ENCODE measurements around the gene RXFP3.
"Not testable (repeated sequence)": the region's sequence is repeated elsewhere in the genome, so short reads cannot be mapped to it uniquely, and the experiment has no call there.

RXFP3 gene

GRCh38 chr5:33934176-33934575, 2.0 kb upstream of the RXFP3 start:
- DNase-seq (ENCODE audit: low read depth in 2 of 2): no peak

DNA sequence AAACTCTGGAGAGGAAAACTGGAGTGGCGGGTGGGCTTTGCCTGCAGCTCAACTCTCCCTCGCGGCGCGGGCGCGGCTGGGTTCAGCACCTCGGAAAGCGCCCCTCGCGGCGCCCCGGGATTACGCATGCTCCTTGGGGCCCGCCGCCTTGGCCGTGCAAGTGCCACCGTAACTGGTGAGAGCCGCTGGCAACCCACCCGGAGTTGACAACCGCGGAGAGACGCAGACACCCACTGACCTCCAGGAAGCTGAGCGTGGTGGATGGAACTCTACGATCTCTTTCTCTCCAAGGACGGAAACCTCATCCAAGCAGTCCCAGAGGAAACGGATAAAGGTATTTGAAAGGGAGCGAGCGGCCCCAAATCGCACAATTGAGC, 194 bp upstream of the RXFP3 start:
- DNase-seq (ENCODE audit: low read depth in 2 of 2): peak in 1 of 2 donors; percentile 2

DNA sequence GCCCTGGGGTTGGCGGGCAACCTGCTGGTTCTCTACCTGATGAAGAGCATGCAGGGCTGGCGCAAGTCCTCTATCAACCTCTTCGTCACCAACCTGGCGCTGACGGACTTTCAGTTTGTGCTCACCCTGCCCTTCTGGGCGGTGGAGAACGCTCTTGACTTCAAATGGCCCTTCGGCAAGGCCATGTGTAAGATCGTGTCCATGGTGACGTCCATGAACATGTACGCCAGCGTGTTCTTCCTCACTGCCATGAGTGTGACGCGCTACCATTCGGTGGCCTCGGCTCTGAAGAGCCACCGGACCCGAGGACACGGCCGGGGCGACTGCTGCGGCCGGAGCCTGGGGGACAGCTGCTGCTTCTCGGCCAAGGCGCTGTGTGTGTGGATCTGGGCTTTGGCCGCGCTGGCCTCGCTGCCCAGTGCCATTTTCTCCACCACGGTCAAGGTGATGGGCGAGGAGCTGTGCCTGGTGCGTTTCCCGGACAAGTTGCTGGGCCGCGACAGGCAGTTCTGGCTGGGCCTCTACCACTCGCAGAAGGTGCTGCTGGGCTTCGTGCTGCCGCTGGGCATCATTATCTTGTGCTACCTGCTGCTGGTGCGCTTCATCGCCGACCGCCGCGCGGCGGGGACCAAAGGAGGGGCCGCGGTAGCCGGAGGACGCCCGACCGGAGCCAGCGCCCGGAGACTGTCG, 976 bp downstream of the RXFP3 start:
- DNase-seq (ENCODE audit: low read depth in 2 of 2): no peak

GRCh38 chr5:33937707-33938506, 1.7 kb downstream of the RXFP3 start:
- no peak for DNase-seq (ENCODE audit: low read depth in 2 of 2)

DNA sequence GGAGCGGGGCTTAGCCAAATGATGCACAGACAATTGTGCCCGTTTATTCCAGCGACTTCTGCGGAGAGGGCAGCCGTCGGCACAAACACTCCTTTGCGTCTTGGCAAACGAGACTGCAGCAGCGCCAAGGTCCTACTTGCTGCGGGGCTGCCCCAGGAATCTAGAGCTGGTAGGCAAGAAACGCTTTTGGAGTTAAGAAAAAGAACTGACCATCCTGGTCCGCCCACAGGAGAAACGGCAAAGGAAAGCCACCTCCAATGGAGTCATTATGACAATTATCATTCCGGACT, 2.3 kb downstream of the RXFP3 start:
- DNase-seq (ENCODE audit: low read depth in 2 of 2): no peak

GRCh38 chr5:33938881-33939280, 2.7 kb downstream of the RXFP3 start:
- no peak for DNase-seq (ENCODE audit: low read depth in 2 of 2)

- DNase-seq (ENCODE audit: low read depth in 2 of 2): no peak
These were observed 3.5 kb downstream of the RXFP3 start for GRCh38 chr5:33939556-33940262.

- no peak for DNase-seq (ENCODE audit: low read depth in 2 of 2)
These were observed 4.9 kb downstream of the RXFP3 start for GRCh38 chr5:33941090-33941489.

GRCh38 chr5:33944543-33945132, 8.5 kb downstream of the RXFP3 start:
- DNase-seq (ENCODE audit: low read depth in 2 of 2): no peak

DNA sequence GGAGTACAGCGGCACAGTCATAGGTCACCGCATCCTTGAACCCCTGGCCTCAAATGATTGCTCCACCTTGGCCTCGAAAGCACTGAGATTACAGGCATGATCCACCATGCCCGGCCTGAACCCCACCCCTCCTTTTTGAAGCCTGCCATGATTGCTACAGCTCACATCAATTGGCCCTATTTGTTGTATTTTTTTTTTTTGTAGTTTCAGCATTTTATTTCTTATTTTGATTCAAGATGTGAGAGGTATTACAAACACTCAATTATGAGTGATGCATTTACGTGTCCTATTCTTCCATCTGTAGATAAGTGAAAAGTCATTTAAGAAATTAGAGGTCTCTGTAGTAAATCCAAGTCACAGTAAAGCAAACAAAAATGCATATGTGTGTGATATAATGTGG, 16.0 kb downstream of the RXFP3 start:
- DNase-seq (ENCODE audit: low read depth in 2 of 2): not testable (repeated sequence)

DNA sequence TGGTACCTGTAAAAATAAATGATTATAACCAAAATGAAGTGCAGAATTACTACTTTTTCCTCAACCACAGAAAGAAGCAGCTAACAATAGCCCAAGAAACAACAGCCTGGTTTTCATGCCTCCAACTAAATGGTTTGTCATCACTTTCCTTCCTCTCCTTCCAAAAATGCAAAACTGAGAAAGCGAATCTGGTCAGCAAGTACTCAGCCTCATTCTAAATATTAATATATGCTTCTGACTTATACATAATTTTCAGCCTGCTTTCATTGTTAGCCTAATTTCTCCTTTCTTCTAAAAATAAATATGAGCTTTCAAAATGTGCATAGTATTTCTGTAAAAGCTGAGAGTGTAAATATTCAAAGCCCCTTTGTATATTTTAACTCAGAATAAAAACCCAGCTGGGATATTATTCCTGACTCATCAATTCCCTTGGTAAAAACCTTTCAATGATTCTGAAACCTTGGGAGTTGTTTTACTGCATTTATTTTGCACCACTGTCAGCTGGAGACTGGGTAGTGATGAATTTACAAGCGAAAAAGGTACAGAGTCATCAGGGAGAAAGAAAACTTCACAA, 21.5 kb downstream of the RXFP3 start:
- DNase-seq (ENCODE audit: low read depth in 2 of 2): no peak

DNA sequence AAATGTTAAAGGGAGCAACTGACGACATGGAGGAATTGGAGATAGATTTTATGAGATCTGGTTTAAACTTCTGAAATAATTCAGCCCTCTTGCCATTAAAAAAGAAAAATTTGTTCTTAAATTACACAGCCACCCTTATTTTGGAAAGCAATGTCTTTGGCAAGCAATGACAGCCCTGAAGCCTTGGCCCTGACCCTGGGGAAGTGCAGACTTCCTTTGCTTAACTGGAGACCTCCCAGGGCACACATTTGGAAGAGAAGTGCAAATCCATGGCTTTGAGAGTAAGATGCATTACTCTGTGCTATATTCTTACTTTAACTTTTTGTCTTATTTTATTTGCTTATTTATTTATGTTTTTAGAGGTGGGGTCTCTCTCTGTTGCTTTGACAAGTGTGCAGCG, 22.0 kb downstream of the RXFP3 start:
- no peak for DNase-seq (ENCODE audit: low read depth in 2 of 2)

DNA sequence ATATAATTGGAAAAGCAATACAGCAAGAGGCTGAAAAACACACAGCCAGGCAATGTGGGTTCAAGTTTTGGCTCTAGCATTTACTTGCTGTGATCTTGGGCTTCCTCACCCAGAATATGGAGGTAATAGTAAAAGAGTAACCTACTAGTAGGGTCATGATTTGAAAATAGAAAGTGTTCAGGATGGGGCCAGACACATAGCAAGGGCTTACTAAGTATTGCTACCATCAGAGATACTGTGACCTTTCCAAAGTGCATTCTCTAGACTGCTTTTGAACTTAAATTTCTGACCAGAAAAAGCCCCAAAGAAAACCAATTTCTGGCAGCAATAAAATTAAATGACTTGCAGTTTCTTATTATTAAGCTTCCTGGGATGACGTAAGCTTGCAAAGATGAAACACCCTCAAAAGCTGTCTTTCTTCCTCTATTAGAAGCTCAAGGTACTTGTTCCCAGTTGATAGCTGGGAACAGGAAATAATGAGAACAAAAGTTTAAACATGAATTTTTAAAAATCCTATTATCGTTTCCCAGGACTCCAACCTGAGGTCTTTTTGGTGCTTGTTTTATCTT, 28.0 kb downstream of the RXFP3 start:
- DNase-seq (ENCODE audit: low read depth in 2 of 2): no peak

DNA sequence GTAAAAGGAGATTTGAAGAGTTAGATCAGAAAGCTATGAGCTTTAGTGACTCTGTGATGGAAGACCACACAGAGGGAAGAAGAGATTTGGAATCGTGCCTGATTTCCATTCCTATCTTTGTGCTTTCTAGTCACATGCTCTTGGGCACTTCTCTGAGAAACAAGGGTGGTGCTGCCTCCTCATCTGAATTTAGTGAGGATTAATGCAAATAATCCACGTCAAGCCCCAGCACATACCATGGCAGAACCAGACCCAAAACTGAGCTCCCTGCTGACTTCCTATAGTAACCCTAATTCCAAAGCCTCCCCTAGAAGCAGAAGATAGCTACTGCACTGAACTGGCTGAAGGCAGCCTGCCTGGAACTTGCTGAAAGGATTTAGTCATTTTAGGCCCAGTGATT, 30.6 kb downstream of the RXFP3 start:
- no peak for DNase-seq (ENCODE audit: low read depth in 2 of 2)

DNA sequence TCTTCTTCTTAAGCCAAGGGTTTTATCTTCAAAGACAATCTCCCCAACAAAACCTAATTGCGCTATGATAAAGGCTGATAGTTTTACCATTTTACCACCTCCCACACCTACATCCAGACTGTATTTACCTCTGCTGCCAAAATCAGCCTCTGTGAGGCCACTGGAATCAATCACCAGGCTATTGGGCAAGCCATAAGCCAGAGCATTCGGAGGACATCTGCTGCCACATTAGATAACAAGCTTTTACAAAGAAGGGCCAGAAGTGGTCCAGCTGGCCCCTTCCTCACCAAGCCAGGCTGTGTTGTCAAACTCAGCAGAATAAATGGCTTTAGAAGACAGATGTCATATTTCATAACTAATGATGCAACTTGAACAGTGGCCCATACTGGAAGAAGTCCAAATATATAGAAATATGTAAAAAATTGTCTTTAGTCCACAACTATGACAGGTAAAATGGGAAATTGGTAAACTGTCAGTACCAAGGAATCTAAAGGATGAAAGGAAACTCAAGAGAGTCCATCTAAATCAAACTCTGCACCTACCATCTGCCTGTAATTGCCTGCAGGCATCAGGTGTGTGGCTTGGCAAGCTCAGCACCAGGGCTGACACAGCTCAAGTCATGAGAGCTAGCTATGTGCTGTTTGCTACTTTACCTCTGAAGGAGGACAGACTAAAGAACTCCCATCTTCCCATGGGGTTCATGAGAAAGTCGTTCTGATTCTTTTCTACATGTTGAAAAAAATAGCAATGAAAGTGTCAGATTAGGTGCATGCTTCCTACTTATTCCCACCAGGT, 32.2 kb downstream of the RXFP3 start:
- DNase-seq (ENCODE audit: low read depth in 2 of 2): no peak

- DNase-seq (ENCODE audit: low read depth in 2 of 2): no peak
These were observed 33.6 kb downstream of the RXFP3 start for GRCh38 chr5:33969572-33970452.

DNA sequence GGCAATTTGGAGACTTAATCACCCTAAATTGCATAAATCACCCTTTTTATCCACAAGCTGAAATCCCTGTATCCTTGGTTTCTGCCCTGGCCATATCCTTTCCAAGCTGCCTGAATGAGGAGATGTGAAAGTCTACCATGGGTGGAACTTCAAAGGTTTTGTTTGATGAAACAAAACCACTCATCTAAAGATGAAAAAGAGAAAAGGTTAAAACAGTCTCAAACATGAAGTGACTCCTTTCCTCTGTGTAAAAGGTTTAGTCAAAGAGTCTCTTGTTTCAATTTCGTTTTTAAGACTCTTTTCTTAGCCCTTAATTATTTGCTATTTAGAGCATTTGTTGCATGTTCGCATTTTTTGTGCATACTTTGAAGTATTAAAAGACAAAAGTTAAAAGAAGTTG, 37.1 kb downstream of the RXFP3 start:
- no peak for DNase-seq (ENCODE audit: low read depth in 2 of 2)

- DNase-seq (ENCODE audit: low read depth in 2 of 2): no peak
These were observed 39.7 kb downstream of the RXFP3 start for GRCh38 chr5:33975852-33976251.

DNA sequence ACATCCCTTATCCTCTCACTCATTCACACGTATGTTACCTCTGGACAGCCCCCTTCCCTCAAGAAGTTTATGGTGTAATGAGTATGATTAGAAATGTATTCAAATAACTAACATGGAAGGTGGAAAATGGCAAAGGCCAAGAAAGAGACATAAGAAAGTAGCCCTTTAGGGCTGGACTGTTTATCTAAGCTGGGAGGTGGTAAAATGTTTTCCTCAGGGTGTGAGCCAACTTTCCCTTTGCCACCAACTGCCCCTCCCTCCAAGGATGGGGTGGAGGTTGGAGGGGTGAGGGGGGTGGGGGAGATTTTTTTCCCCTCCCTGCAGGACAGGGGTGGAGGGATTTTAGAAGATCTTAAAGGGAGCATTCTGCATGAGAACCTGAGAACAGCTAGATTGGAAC, 40.1 kb downstream of the RXFP3 start:
- no peak for DNase-seq (ENCODE audit: low read depth in 2 of 2)

DNA sequence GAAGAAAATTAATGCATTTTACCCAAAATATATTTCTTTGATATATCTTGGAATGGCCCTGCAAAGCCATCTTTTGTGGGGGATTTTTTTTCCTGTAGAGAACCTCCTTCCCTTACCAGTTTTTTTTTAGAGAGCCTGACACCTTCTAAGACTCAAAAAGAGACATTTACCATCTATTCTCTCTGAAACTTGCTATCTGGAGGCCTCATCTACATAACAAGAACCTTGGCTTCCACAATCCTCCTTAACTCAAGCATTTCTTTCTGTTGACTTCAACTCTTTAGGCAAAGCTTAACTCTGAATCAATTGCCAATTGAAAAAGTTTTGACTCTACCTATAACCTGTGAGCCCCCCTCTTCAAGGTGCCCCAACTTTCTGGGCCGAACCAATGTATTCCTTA, 42.1 kb downstream of the RXFP3 start:
- DNase-seq (ENCODE audit: low read depth in 2 of 2): no peak

Data from stimulated activated CD4-positive, alpha-beta T cell treated with anti-CD3 and anti-CD28 coated beads, Interleukin-1b, Interleukin-23, amount 100 ng/mL, for 1 hour (primary cell).